Endometrial microvascular endothelial cells (primary cell): Measurements from ENCODE around the gene LANCL3. TPM values are rescaled to one million over a fixed set of nuclear protein-coding genes. Genes with fewer than 3 reads are reported as not detected.
"Not testable (repeated sequence)": the region's sequence is repeated elsewhere in the genome, so short reads cannot be mapped to it uniquely, and the experiment has no call there.

Source experiments
- in situ Hi-C: cut with HindIII; loops from 2 replicates; pipeline ENCODE4 v1.10.0; 2017; ENCODE audit warnings: low sequenced_read_pairs, low pct_unique_long_range_greater_than_20kb; ENCODE audit errors: inconsistent ontology term
- total RNA-seq: library from RNA; depleted of rRNA; stranded (reverse); fragments of >200 nt; gene quantifications from one replicate; pipeline ENCODE4 v1.2.3, GENCODE V29; 2015; ENCODE audit errors: inconsistent ontology term

The LANCL3 gene
- total RNA-seq, 1 donor from 2014 or later: 0.09 TPM

- in situ Hi-C loops: no loop called here
These were observed 35.8 kb downstream of the LANCL3 start for GRCh38 chrX:37607243-37607642.

- in situ Hi-C loops: no loop called here
These were observed 36.7 kb downstream of the LANCL3 start for GRCh38 chrX:37608156-37608555.

- in situ Hi-C loops: no loop called here
These were observed 38.3 kb downstream of the LANCL3 start for GRCh38 chrX:37609727-37610126.

GRCh38 chrX:37613933-37614332, 42.5 kb downstream of the LANCL3 start:
- in situ Hi-C loops: no loop called here

- in situ Hi-C loops: no loop called here
These were observed 56.1 kb downstream of the LANCL3 start for GRCh38 chrX:37627602-37628001.

GRCh38 chrX:37638047-37638446, 66.6 kb downstream of the LANCL3 start:
- in situ Hi-C loops: no loop called here

GRCh38 chrX:37640142-37640541, 68.7 kb downstream of the LANCL3 start:
- in situ Hi-C loops: no loop called here

GRCh38 chrX:37641859-37642258, 70.4 kb downstream of the LANCL3 start:
- in situ Hi-C loops: no loop called here

GRCh38 chrX:37644381-37645305, 73.2 kb downstream of the LANCL3 start:
- in situ Hi-C loops: no loop called here

GRCh38 chrX:37646254-37646653, 74.8 kb downstream of the LANCL3 start:
- in situ Hi-C loops: no loop called here

GRCh38 chrX:37650879-37651278, 79.4 kb downstream of the LANCL3 start:
- in situ Hi-C loops: not testable (repeated sequence)

- in situ Hi-C loops: no loop called here
These were observed 80.5 kb downstream of the LANCL3 start for GRCh38 chrX:37651921-37652452.

GRCh38 chrX:37652589-37653231, 81.2 kb downstream of the LANCL3 start:
- in situ Hi-C loops: no loop called here

- in situ Hi-C loops: no loop called here
These were observed 82.1 kb downstream of the LANCL3 start for GRCh38 chrX:37653397-37654085.

GRCh38 chrX:37658343-37659030, 87.0 kb downstream of the LANCL3 start:
- in situ Hi-C loops: no loop called here

GRCh38 chrX:37659047-37659446, 87.6 kb downstream of the LANCL3 start:
- in situ Hi-C loops: no loop called here

GRCh38 chrX:37662181-37662580, 90.7 kb downstream of the LANCL3 start:
- in situ Hi-C loops: no loop called here

GRCh38 chrX:37666516-37666915, 95.1 kb downstream of the LANCL3 start:
- in situ Hi-C loops: no loop called here

GRCh38 chrX:37667141-37667540, 95.7 kb downstream of the LANCL3 start:
- in situ Hi-C loops: no loop called here
